HUES6 (cell line): Measurements from ENCODE around the gene PROSER3.

Experiments used
- H3K27ac ChIP-seq: 2 replicates; pipeline ENCODE4 v1.7.0; 2013; ENCODE audit warnings: low read depth, mild to moderate bottlenecking, low read length, inconsistent platforms
- H3K27me3 ChIP-seq: 2 replicates; pipeline ENCODE4 v1.6.1; 2013; ENCODE audit warnings: low read length; ENCODE audit not compliant: control insufficient read depth, insufficient read depth
- H3K36me3 ChIP-seq: 2 replicates; pipeline ENCODE4 v1.6.1; 2013; ENCODE audit warnings: low read length; ENCODE audit not compliant: control insufficient read depth, insufficient read depth
- H3K4me1 ChIP-seq: 2 replicates; pipeline ENCODE4 v1.6.1; 2013; ENCODE audit warnings: low read length; ENCODE audit not compliant: control insufficient read depth, insufficient read depth
- H3K4me3 ChIP-seq: 2 replicates; pipeline ENCODE4 v1.5.1; 2013; ENCODE audit warnings: low read depth, low read length
- H3K9ac ChIP-seq: one replicate; pipeline ENCODE4 v1.6.1; 2013; ENCODE audit warnings: mild to moderate bottlenecking, low read length
- H3K9me3 ChIP-seq: 2 replicates; pipeline ENCODE4 v1.6.1; 2013; ENCODE audit warnings: low read depth, low read length; ENCODE audit not compliant: control insufficient read depth, insufficient read depth

Gene PROSER3

GRCh38 chr19:35716801-35717664 lies 40.9 kb upstream of the PROSER3 start:
- Histone ChIP-seq H3K9me3 (no peaks in the 10 kb centered on the region), H3K9ac (peak overlapping the region; percentile 85), H3K4me1 (peaks cover 26% of the 10 kb centered on the region), H3K27me3 (peaks cover 6% of the 10 kb centered on the region; the same call in 1 of the 2 replicates), H3K36me3 (peaks cover 23% of the 10 kb centered on the region), H3K4me3 (peak overlapping the region; percentile 84), H3K27ac (peak overlapping the region; percentile 64; the same call in 1 of the 2 replicates)

GRCh38 chr19:35717665-35718344 lies 40.2 kb upstream of the PROSER3 start, which contains the start of gene KMT2B:
KMT2B (plus strand) TSS chr19:35718003; CDS start chr19:35718019, 16 bp downstream.
- Histone ChIP-seq H3K9ac (peak within 1 kb of the TSS; percentile 85), H3K27ac (peak within 1 kb of the TSS; percentile 64; the same call in 1 of the 2 replicates), H3K9me3 (no peaks in the 10 kb centered on the region), H3K27me3 (peaks cover 6% of the 10 kb centered on the region; the same call in 1 of the 2 replicates), H3K4me3 (peak within 1 kb of the TSS; percentile 84), H3K36me3 (peaks cover 30% of the 10 kb centered on the region), H3K4me1 (peaks cover 26% of the 10 kb centered on the region)

- H3K9ac ChIP-seq: peak overlapping the region; percentile 64
- peaks cover 26% of the 10 kb centered on the region for H3K4me1 ChIP-seq
- H3K4me3 ChIP-seq: peak overlapping the region; percentile 77
- no peaks in the 10 kb centered on the region for H3K9me3 ChIP-seq
- H3K27me3 ChIP-seq: peaks cover 6% of the 10 kb centered on the region; the same call in 1 of the 2 replicates
- no peak overlapping the region for H3K27ac ChIP-seq
- peaks cover 37% of the 10 kb centered on the region for H3K36me3 ChIP-seq
These were observed 39.5 kb upstream of the PROSER3 start for GRCh38 chr19:35718345-35719041.

- H3K27ac ChIP-seq: no peak overlapping the region
- peak overlapping the region; percentile 77 for H3K4me3 ChIP-seq
- no peaks in the 10 kb centered on the region for H3K9me3 ChIP-seq
- peaks cover 6% of the 10 kb centered on the region; the same call in 1 of the 2 replicates for H3K27me3 ChIP-seq
- peaks cover 23% of the 10 kb centered on the region for H3K4me1 ChIP-seq
- H3K36me3 ChIP-seq: peaks cover 48% of the 10 kb centered on the region
- H3K9ac ChIP-seq: no peak overlapping the region
These were observed 38.4 kb upstream of the PROSER3 start for GRCh38 chr19:35719402-35720162.

GRCh38 chr19:35720163-35720524 lies 37.8 kb upstream of the PROSER3 start:
- H3K27me3 ChIP-seq: peaks cover 6% of the 10 kb centered on the region; the same call in 1 of the 2 replicates
- peaks cover 54% of the 10 kb centered on the region for H3K36me3 ChIP-seq
- peaks cover 17% of the 10 kb centered on the region for H3K4me1 ChIP-seq
- no peak overlapping the region for H3K27ac ChIP-seq
- no peak overlapping the region for H3K4me3 ChIP-seq
- no peaks in the 10 kb centered on the region for H3K9me3 ChIP-seq
- H3K9ac ChIP-seq: no peak overlapping the region

- Histone ChIP-seq H3K4me3 (no peak overlapping the region), H3K9ac (no peak overlapping the region), H3K36me3 (peaks cover 59% of the 10 kb centered on the region), H3K27ac (no peak overlapping the region), H3K9me3 (no peaks in the 10 kb centered on the region), H3K27me3 (peaks cover under 1% of the 10 kb centered on the region; the same call in 1 of the 2 replicates), H3K4me1 (peaks cover 12% of the 10 kb centered on the region)
These were observed 37.3 kb upstream of the PROSER3 start for GRCh38 chr19:35720648-35721047.

GRCh38 chr19:35721374-35721773 lies 36.6 kb upstream of the PROSER3 start:
- peaks cover 6% of the 10 kb centered on the region; the same call in 1 of the 2 replicates for H3K4me1 ChIP-seq
- peaks cover 66% of the 10 kb centered on the region for H3K36me3 ChIP-seq
- no peak overlapping the region for H3K9ac ChIP-seq
- H3K4me3 ChIP-seq: no peak overlapping the region
- no peaks in the 10 kb centered on the region for H3K27me3 ChIP-seq
- no peaks in the 10 kb centered on the region for H3K9me3 ChIP-seq
- H3K27ac ChIP-seq: no peak overlapping the region

- Histone ChIP-seq H3K27ac (no peak overlapping the region), H3K4me1 (peaks cover 6% of the 10 kb centered on the region; the same call in 1 of the 2 replicates), H3K9ac (no peak overlapping the region), H3K9me3 (no peaks in the 10 kb centered on the region), H3K27me3 (no peaks in the 10 kb centered on the region), H3K4me3 (no peak overlapping the region), H3K36me3 (peaks cover 75% of the 10 kb centered on the region)
These were observed 35.5 kb upstream of the PROSER3 start for GRCh38 chr19:35722461-35722860.

GRCh38 chr19:35722897-35723296 lies 35.1 kb upstream of the PROSER3 start:
- Histone ChIP-seq H3K36me3 (peaks cover 79% of the 10 kb centered on the region), H3K9ac (no peak overlapping the region)

GRCh38 chr19:35723671-35724070 lies 34.3 kb upstream of the PROSER3 start:
- H3K27ac ChIP-seq: no peak overlapping the region
- H3K4me1 ChIP-seq: peaks cover 6% of the 10 kb centered on the region; the same call in 1 of the 2 replicates
- peaks cover 87% of the 10 kb centered on the region for H3K36me3 ChIP-seq
- no peak overlapping the region for H3K9ac ChIP-seq
- H3K9me3 ChIP-seq: no peaks in the 10 kb centered on the region
- H3K27me3 ChIP-seq: no peaks in the 10 kb centered on the region
- no peak overlapping the region for H3K4me3 ChIP-seq

More at GRCh38 chr19:35722897-35723296, 35.1 kb upstream of the PROSER3 start:
- no peaks in the 10 kb centered on the region for H3K9me3 ChIP-seq
- H3K27ac ChIP-seq: no peak overlapping the region
- peaks cover 6% of the 10 kb centered on the region; the same call in 1 of the 2 replicates for H3K4me1 ChIP-seq
- no peaks in the 10 kb centered on the region for H3K27me3 ChIP-seq
- no peak overlapping the region for H3K4me3 ChIP-seq
